Smooth muscle cell (in vitro differentiated cells): ENCODE results near the gene GOLGA2. TPM values are rescaled to one million over a fixed set of nuclear protein-coding genes. Genes with fewer than 3 reads are reported as not detected.
"Not testable (repeated sequence)": the region's sequence is repeated elsewhere in the genome, so short reads cannot be mapped to it uniquely, and the experiment has no call there.

Experiments
- DNase-seq: peaks from one replicate; lab custom pipeline; 2025; ENCODE audit not compliant: unreplicated experiment; lab: John Stamatoyannopoulos, UW
- H2AFZ ChIP-seq: fragments of 200-600 bp; sonication (generic); 2 replicates; pipeline ENCODE4 v1.6.0; 2016; ENCODE audit warnings: antibody characterized with exemption, low read depth, mild to moderate bottlenecking
- H3F3A ChIP-seq: fragments of 200-600 bp; sonication (generic); 2 replicates; pipeline ENCODE4 v1.6.0; 2017; ENCODE audit warnings: antibody characterized with exemption, low read depth
- H3K27ac ChIP-seq: fragments of 200-600 bp; sonication (generic); 2 replicates; pipeline ENCODE4 v1.5.1; 2016; ENCODE audit warnings: low read depth, mild to moderate bottlenecking
- H3K27me3 ChIP-seq: fragments of 200-600 bp; sonication (generic); 2 replicates; pipeline ENCODE4 v1.6.1; 2016; ENCODE audit warnings: low read depth, mild to moderate bottlenecking
- H3K36me3 ChIP-seq: fragments of 200-600 bp; sonication (generic); 2 replicates; pipeline ENCODE4 v1.5.1; 2016; ENCODE audit warnings: low read depth
- H3K4me1 ChIP-seq: fragments of 200-600 bp; sonication (generic); 2 replicates; pipeline ENCODE4 v1.5.1; 2016; ENCODE audit warnings: low read depth
- H3K4me2 ChIP-seq: fragments of 200-600 bp; sonication (generic); 2 replicates; pipeline ENCODE4 v1.6.0; 2016; ENCODE audit warnings: mild to moderate bottlenecking
- H3K4me3 ChIP-seq: fragments of 200-600 bp; sonication (generic); 2 replicates; pipeline ENCODE4 v1.5.1; 2016; ENCODE audit warnings: mild to moderate bottlenecking
- H3K79me2 ChIP-seq: fragments of 200-600 bp; sonication (generic); 2 replicates; pipeline ENCODE4 v1.6.0; 2016; ENCODE audit warnings: low read depth, mild to moderate bottlenecking
- H3K9ac ChIP-seq: fragments of 200-600 bp; sonication (generic); 2 replicates; pipeline ENCODE4 v1.6.0; 2016; ENCODE audit warnings: low read depth
- H3K9me3 ChIP-seq: fragments of 200-600 bp; sonication (generic); replicated peaks from 2 replicates; pipeline ENCODE4 v1.5.1; 2016; ENCODE audit warnings: low read depth
- H4K20me1 ChIP-seq: fragments of 200-600 bp; sonication (generic); 2 replicates; pipeline ENCODE4 v1.6.0; 2016; ENCODE audit warnings: low read depth
- WGBS: methylation state at CpG from one replicate; pipeline ENCODE4 v1.1.7; 2016; ENCODE audit warnings: low lambda C conversion rate; 5-methylcytosine and 5-hydroxymethylcytosine counted together
- polyA plus RNA-seq: library from polyadenylated mRNA; unstranded; fragments of >200 nt; fragmentation: Nextera tagmentation; extraction: Ambion mirVana; gene quantifications from 2 replicates; pipeline ENCODE4 v1.2.1, GENCODE V29; 2016
- total RNA-seq: library from RNA; depleted of rRNA; stranded (reverse); fragments of >200 nt; gene quantifications from 2 replicates; pipeline ENCODE4 v1.2.3, GENCODE V29; 2014
- TF ChIP-seq, protein P1 (sequence below): fragments of 200-600 bp; sonication (generic); IDR thresholded peaks from 2 replicates; pipeline ENCODE4 v1.5.1; 2017; ENCODE audit warnings: borderline replicate concordance, mild to moderate bottlenecking, antibody characterized with exemption; ENCODE audit not compliant: insufficient read depth, poor library complexity, severe bottlenecking

The GOLGA2 gene
- total and polyA plus RNA-seq, 2 experiments from 2014 or later: 55.4 to 101 TPM

DNA sequence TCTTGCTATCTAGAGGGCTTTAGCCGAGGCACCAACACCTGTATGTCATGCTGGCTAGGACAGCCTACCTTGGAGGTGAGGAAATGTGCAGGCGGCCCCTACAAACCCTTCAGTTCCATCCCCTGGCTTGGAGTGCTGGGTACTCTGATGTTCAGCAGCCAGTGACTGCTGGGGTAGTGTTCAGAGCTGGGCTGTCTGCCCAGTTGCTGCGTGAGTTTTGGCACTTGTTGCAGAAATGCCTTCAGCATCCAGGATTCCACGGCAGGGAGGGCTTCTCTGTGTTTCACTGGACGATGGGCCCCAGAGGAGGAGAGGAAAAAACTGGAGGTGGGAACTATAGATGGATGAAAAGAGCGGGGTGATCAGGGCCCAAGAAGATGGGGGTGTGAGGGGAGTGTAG is 10.6 kb upstream of the GOLGA2 start:
- Histone ChIP-seq H3K36me3 (no peaks in the 10 kb centered on the region), H3K4me3 (no peak overlapping the region), H3K4me1 (no peaks in the 10 kb centered on the region), H3F3A (no peaks in the 10 kb centered on the region), H2AFZ (no peak overlapping the region), H3K27ac (no peak overlapping the region), H3K27me3 (no peaks in the 10 kb centered on the region), H3K9ac (no peak overlapping the region), H3K79me2 (no peaks in the 10 kb centered on the region), H3K4me2 (no peak overlapping the region), H3K9me3 (no peaks in the 10 kb centered on the region), H4K20me1 (no peaks in the 10 kb centered on the region)
- DNase-seq: no peak
- 95% methylated on average over 6 of the region's 6 CpGs for WGBS
- TF ChIP-seq, protein P1, sequence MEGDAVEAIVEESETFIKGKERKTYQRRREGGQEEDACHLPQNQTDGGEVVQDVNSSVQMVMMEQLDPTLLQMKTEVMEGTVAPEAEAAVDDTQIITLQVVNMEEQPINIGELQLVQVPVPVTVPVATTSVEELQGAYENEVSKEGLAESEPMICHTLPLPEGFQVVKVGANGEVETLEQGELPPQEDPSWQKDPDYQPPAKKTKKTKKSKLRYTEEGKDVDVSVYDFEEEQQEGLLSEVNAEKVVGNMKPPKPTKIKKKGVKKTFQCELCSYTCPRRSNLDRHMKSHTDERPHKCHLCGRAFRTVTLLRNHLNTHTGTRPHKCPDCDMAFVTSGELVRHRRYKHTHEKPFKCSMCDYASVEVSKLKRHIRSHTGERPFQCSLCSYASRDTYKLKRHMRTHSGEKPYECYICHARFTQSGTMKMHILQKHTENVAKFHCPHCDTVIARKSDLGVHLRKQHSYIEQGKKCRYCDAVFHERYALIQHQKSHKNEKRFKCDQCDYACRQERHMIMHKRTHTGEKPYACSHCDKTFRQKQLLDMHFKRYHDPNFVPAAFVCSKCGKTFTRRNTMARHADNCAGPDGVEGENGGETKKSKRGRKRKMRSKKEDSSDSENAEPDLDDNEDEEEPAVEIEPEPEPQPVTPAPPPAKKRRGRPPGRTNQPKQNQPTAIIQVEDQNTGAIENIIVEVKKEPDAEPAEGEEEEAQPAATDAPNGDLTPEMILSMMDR: no peak

DNA sequence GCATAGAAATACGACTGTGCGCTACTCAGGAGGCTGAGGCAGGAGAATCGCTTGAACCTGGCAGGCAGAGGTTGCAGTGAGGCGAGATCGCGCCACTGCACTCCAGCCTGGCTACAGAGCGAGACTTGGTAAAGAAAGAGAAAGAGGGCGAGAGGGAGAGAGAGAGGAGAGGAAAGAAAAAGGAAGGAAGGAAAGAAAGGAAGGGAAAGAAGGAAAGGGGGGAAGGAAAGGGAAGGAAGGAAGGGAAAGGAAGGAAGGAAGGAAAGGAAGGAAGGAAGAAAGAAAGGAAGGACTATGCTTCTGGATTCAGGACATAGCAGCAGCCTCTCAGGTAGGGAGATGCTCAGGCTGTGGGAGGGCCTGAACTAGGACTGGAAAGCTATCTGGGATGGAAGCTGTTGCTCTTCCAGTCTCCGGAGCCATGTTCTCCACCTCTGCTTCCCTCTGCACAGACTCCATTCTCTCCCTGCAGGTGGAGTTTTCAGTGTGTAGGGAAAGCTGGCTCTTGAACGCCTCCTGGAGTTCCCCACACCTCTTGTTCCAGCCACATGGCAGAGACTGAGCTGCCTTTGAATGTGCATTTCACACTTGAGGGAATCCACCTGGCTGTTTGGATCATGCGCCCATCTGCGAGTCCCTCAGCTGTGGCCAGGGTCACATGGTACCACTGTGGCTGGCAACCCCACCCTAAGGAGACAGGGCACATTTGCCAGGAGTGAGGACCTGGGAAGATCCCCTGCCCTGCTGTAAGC is 9.4 kb upstream of the GOLGA2 start:
- TF ChIP-seq, protein P1: no peak
- Histone ChIP-seq H3K9me3 (no peaks in the 10 kb centered on the region), H3K9ac (no peak overlapping the region), H3K79me2 (no peaks in the 10 kb centered on the region), H3K36me3 (no peaks in the 10 kb centered on the region), H3K27me3 (no peaks in the 10 kb centered on the region), H3F3A (no peaks in the 10 kb centered on the region), H3K27ac (no peak overlapping the region), H3K4me2 (no peak overlapping the region), H2AFZ (no peak overlapping the region), H4K20me1 (no peaks in the 10 kb centered on the region), H3K4me3 (no peak overlapping the region), H3K4me1 (no peaks in the 10 kb centered on the region)
- DNase-seq: no peak
- 98% methylated on average over 12 of the region's 12 CpGs for WGBS

DNA sequence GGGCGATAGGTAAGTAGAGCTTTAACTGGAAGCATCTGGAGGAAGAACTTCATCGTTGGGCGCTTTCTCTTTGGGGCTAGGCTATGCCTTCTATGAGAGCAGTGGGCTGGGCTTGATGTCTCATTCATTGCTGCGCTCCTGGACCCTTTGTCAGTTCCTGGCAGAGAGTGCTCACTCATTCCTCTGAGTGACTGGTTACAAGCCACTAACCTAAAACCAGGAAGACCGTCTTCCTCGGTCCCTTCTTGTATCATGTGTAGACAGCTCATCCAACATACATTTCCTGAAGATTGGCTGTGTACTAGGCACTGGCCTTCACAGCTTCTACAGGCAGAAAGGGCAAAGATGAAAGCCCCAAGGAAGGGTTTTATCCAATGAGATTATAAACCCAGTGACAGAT is 6.7 kb upstream of the GOLGA2 start:
- no peaks in the 10 kb centered on the region for H3K9me3 ChIP-seq
- H3K36me3 ChIP-seq: no peaks in the 10 kb centered on the region
- H3F3A ChIP-seq: no peaks in the 10 kb centered on the region
- H3K4me1 ChIP-seq: no peaks in the 10 kb centered on the region
- TF ChIP-seq, protein P1: no peak
- no peaks in the 10 kb centered on the region for H3K27me3 ChIP-seq
- no peak overlapping the region for H3K4me3 ChIP-seq
- no peak overlapping the region for H3K27ac ChIP-seq
- no peak overlapping the region for H3K4me2 ChIP-seq
- no peaks in the 10 kb centered on the region for H4K20me1 ChIP-seq
- no peak for DNase-seq
- H2AFZ ChIP-seq: no peak overlapping the region
- H3K9ac ChIP-seq: no peak overlapping the region
- peaks cover 1% of the 10 kb centered on the region for H3K79me2 ChIP-seq
- 95% methylated on average over 6 of the region's 6 CpGs for WGBS

- no peak overlapping the region for H3K4me3 ChIP-seq
- H3K27me3 ChIP-seq: no peaks in the 10 kb centered on the region
- no peaks in the 10 kb centered on the region for H3K36me3 ChIP-seq
- no peak overlapping the region for H3K4me2 ChIP-seq
- H3F3A ChIP-seq: no peaks in the 10 kb centered on the region
- 93% methylated on average over 5 of the region's 5 CpGs for WGBS
- no peak overlapping the region for H2AFZ ChIP-seq
- TF ChIP-seq, protein P1: no peak
- no peak overlapping the region for H3K27ac ChIP-seq
- peaks cover 6% of the 10 kb centered on the region for H3K4me1 ChIP-seq
- H3K79me2 ChIP-seq: peaks cover 20% of the 10 kb centered on the region
- no peaks in the 10 kb centered on the region for H4K20me1 ChIP-seq
- H3K9me3 ChIP-seq: no peaks in the 10 kb centered on the region
- no peak for DNase-seq
- no peak overlapping the region for H3K9ac ChIP-seq
Measured at GRCh38 chr9:128280084-128280622, 4.3 kb upstream of the GOLGA2 start.

DNA sequence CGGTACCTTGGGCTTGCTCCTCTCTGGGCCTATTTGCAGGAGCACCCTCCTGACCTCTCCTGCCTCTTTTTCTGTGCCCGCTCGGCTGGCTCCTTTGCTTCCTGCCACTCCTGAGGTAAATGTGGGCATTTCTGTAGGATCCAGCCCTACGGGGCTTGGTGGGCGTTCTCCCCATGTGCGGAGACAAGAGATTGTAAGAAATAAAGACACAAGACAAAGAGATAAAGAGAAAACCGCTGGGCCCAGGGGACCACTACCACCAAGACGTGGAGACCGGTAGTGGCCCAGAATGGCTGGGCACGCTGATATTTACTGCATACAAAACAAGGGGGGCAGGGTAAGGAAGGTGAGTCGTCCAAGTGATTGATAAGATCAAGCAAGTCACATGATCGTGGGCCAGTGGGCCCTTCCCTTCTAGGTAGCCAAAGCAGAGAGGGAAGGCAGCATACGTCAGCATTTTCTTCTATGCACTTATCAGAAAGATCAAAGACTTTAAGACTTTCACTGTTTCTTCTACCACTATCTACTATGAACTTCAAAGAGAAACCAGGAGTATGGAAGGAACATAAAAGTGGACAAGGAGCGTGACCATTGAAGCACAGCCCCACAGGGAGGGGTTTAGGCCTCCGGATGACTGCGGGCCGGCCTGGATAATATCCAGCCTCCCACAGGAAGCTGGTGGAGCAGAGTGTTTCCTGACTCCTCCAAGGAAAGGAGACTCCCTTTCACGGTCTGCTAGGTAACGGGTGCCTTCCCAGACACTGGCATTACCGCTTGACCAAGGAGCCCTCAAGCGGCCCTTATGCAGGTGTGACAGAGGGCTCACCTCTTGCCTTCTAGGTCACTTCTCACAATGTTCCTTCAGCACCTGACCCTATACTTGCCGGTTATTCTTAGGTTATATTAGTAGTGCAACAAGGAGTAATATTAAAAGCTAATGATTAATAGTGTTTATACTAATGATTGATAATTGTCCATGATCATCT is 3.6 kb upstream of the GOLGA2 start:
- not testable (repeated sequence) for H3K9me3 ChIP-seq, H3K27ac ChIP-seq, H3K4me2 ChIP-seq, H3K36me3 ChIP-seq, H4K20me1 ChIP-seq, DNase-seq, H3K27me3 ChIP-seq, H3K4me1 ChIP-seq, H3K9ac ChIP-seq, H2AFZ ChIP-seq, H3K4me3 ChIP-seq, H3F3A ChIP-seq
- H3K79me2 ChIP-seq: peaks cover 28% of the 10 kb centered on the region
- WGBS: 74% methylated on average over 22 of the region's 22 CpGs
